SK-N-SH treated with all-trans-retinoic acid at 6 μM for 48 hours (cell line): ENCODE measurements around the gene RAP2A.

Experiments used
- ATAC-seq: fragments of 200-7000 bp; cut with Tn5 transposase; 3 replicates; pipeline ENCODE4 v1.9.1; 2020; ENCODE audit warnings: mild to moderate bottlenecking, moderate library complexity
- ARNTL ChIP-seq: fragments of 450-650 bp; formaldehyde crosslinking; IDR thresholded peaks from 2 replicates; pipeline ENCODE4 v1.5.0; 2020; ENCODE audit warnings: low read depth, mild to moderate bottlenecking, moderate library complexity, borderline replicate concordance
- BACH2 ChIP-seq: fragments of 250-450 bp; sonication (Bioruptor Pico); IDR thresholded peaks from 2 replicates; pipeline ENCODE4 v1.9.0; 2021; ENCODE audit warnings: mild to moderate bottlenecking, borderline replicate concordance
- CREB5 ChIP-seq: fragments of 250-450 bp; sonication (Bioruptor Pico); IDR thresholded peaks from 2 replicates; pipeline ENCODE4 v1.5.1; 2020; ENCODE audit warnings: low read depth, mild to moderate bottlenecking, moderate library complexity
- CSDC2 ChIP-seq: fragments of 250-450 bp; sonication (Bioruptor Pico); IDR thresholded peaks from 2 replicates; pipeline ENCODE4 v1.5.0; 2020; ENCODE audit warnings: mild to moderate bottlenecking, moderate library complexity
- CSRNP3 ChIP-seq: fragments of 250-450 bp; sonication (Bioruptor Pico); IDR thresholded peaks from 2 replicates; pipeline ENCODE4 v1.5.1; 2021; ENCODE audit warnings: mild to moderate bottlenecking, moderate library complexity
- ESRRG ChIP-seq: fragments of 250-450 bp; sonication (Bioruptor Pico); IDR thresholded peaks from 2 replicates; pipeline ENCODE4 v1.6.1; 2021; ENCODE audit warnings: mild to moderate bottlenecking
- GLIS3 ChIP-seq: fragments of 250-450 bp; sonication (Bioruptor Pico); IDR thresholded peaks from 2 replicates; pipeline ENCODE4 v1.5.0; 2020; ENCODE audit warnings: mild to moderate bottlenecking, moderate library complexity
- ISL1 ChIP-seq: fragments of 250-450 bp; sonication (Bioruptor Pico); IDR thresholded peaks from 2 replicates; pipeline ENCODE4 v2.1.2; 2022; ENCODE audit warnings: mild to moderate bottlenecking, moderate library complexity
- OSR1 ChIP-seq: fragments of 250-450 bp; sonication (Bioruptor Pico); IDR thresholded peaks from 2 replicates; pipeline ENCODE4 v1.8.0; 2022; ENCODE audit warnings: moderate library complexity, mild to moderate bottlenecking, inconsistent platforms
- PATZ1 ChIP-seq: fragments of 250-450 bp; sonication (Bioruptor Pico); IDR thresholded peaks from 2 replicates; pipeline ENCODE4 v1.8.0; 2020; ENCODE audit warnings: mild to moderate bottlenecking, moderate library complexity, borderline replicate concordance
- PPARA ChIP-seq: fragments of 250-450 bp; sonication (Bioruptor Pico); IDR thresholded peaks from 2 replicates; pipeline ENCODE4 v1.5.0; 2020; ENCODE audit warnings: mild to moderate bottlenecking, borderline replicate concordance
- RARB ChIP-seq: fragments of 250-450 bp; sonication (Bioruptor Pico); IDR thresholded peaks from 2 replicates; pipeline ENCODE4 v1.8.0; 2021; ENCODE audit warnings: mild to moderate bottlenecking, moderate library complexity
- SNAI2 ChIP-seq: fragments of 250-450 bp; sonication (Bioruptor Pico); IDR thresholded peaks from 2 replicates; pipeline ENCODE4 v1.5.0; 2020; ENCODE audit warnings: mild to moderate bottlenecking, moderate library complexity
- TCF4 ChIP-seq: fragments of 250-450 bp; sonication (Bioruptor Pico); IDR thresholded peaks from 2 replicates; pipeline ENCODE4 v1.8.0; 2021; ENCODE audit warnings: mild to moderate bottlenecking, moderate library complexity, borderline replicate concordance
- TOX ChIP-seq: fragments of 250-450 bp; sonication (Bioruptor Pico); IDR thresholded peaks from 2 replicates; pipeline ENCODE4 v1.8.0; 2021; ENCODE audit warnings: mild to moderate bottlenecking, moderate library complexity, borderline replicate concordance
- ZC3H10 ChIP-seq: fragments of 250-450 bp; sonication (Bioruptor Pico); IDR thresholded peaks from 2 replicates; pipeline ENCODE4 v1.5.1; 2021; ENCODE audit warnings: mild to moderate bottlenecking, moderate library complexity
- ZFP3 ChIP-seq: fragments of 250-450 bp; sonication (Bioruptor Pico); IDR thresholded peaks from 2 replicates; pipeline ENCODE4 v1.5.0; 2020; ENCODE audit warnings: mild to moderate bottlenecking, moderate library complexity
- ZFP30 ChIP-seq: fragments of 450-650 bp; formaldehyde crosslinking; IDR thresholded peaks from 2 replicates; pipeline ENCODE4 v1.5.0; 2022; ENCODE audit warnings: mild to moderate bottlenecking, moderate library complexity
- ZNF565 ChIP-seq: fragments of 450-650 bp; formaldehyde crosslinking; conservative IDR thresholded peaks from 2 replicates; pipeline ENCODE4 v1.5.0; 2020; ENCODE audit warnings: low read depth, mild to moderate bottlenecking, moderate library complexity
- ZNF70 ChIP-seq: fragments of 450-650 bp; formaldehyde crosslinking; IDR thresholded peaks from 2 replicates; pipeline ENCODE4 v1.5.0; 2020; ENCODE audit warnings: mild to moderate bottlenecking, moderate library complexity
- ZNF8 ChIP-seq: fragments of 450-650 bp; formaldehyde crosslinking; IDR thresholded peaks from 2 replicates; pipeline ENCODE4 v1.5.0; 2020; ENCODE audit warnings: mild to moderate bottlenecking, moderate library complexity
- TF ChIP-seq, protein P1 (sequence below): fragments of 250-450 bp; sonication (Bioruptor Pico); IDR thresholded peaks from 2 replicates; pipeline ENCODE4 v1.8.0; 2021; ENCODE audit warnings: low read depth, mild to moderate bottlenecking, moderate library complexity, borderline replicate concordance

The RAP2A gene

DNA sequence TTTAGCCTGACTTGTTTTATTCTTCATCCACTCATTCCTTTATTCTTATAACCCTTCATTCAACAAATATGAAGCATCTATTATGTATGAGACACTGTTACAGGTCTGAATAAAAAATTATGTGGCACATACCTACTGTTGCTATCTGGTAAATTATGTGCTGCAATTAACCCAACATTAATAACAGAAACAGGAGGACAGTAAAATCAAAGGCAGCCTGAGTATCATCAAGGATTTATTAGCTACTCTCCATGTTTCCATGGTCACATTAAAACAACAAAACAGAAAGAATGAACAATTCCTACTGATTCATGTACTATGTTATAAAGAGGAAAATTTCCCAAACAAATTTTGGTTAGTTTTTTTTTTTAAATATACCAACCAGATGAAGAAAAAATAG is 43.9 kb downstream of the RAP2A start:
- no peak for ATAC-seq
- no peak for TF ChIP-seq ESRRG (CRISPR knock-in tag)
- TF ChIP-seq ZNF70 (CRISPR knock-in tag) = no peak
- no peak for TF ChIP-seq CREB5
- TF ChIP-seq ZNF565 (CRISPR knock-in tag) = no peak
- no peak for TF ChIP-seq ARNTL (CRISPR knock-in tag)
- TF ChIP-seq TOX (CRISPR knock-in tag) = no peak
- no peak for TF ChIP-seq ZC3H10 (CRISPR knock-in tag)

GRCh38 chr13:97478247-97478646 is 44.3 kb downstream of the RAP2A start:
- no peak for TF ChIP-seq TOX (CRISPR knock-in tag)
- TF ChIP-seq PPARA = no peak
- TF ChIP-seq ZFP30 (CRISPR knock-in tag) = no peak
- TF ChIP-seq CREB5 = no peak
- TF ChIP-seq CSRNP3 (CRISPR knock-in tag) = no peak
- TF ChIP-seq ARNTL (CRISPR knock-in tag) = no peak
- no peak for TF ChIP-seq ZFP3 (CRISPR knock-in tag)
- no peak for TF ChIP-seq BACH2 (CRISPR knock-in tag)
- TF ChIP-seq PATZ1 (CRISPR knock-in tag) = no peak
- no peak for TF ChIP-seq SNAI2 (CRISPR knock-in tag)
- no peak for TF ChIP-seq CSDC2 (CRISPR knock-in tag)
- no peak for TF ChIP-seq ISL1 (CRISPR knock-in tag)
- TF ChIP-seq ZNF565 (CRISPR knock-in tag) = no peak
- TF ChIP-seq TCF4 (CRISPR knock-in tag) = no peak
- no peak for TF ChIP-seq OSR1
- TF ChIP-seq, protein P1, sequence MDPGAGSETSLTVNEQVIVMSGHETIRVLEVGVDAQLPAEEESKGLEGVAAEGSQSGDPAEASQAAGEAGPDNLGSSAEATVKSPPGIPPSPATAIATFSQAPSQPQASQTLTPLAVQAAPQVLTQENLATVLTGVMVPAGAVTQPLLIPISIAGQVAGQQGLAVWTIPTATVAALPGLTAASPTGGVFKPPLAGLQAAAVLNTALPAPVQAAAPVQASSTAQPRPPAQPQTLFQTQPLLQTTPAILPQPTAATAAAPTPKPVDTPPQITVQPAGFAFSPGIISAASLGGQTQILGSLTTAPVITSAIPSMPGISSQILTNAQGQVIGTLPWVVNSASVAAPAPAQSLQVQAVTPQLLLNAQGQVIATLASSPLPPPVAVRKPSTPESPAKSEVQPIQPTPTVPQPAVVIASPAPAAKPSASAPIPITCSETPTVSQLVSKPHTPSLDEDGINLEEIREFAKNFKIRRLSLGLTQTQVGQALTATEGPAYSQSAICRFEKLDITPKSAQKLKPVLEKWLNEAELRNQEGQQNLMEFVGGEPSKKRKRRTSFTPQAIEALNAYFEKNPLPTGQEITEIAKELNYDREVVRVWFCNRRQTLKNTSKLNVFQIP (CRISPR knock-in tag) = no peak
- TF ChIP-seq GLIS3 = no peak
- no peak for ATAC-seq

DNA sequence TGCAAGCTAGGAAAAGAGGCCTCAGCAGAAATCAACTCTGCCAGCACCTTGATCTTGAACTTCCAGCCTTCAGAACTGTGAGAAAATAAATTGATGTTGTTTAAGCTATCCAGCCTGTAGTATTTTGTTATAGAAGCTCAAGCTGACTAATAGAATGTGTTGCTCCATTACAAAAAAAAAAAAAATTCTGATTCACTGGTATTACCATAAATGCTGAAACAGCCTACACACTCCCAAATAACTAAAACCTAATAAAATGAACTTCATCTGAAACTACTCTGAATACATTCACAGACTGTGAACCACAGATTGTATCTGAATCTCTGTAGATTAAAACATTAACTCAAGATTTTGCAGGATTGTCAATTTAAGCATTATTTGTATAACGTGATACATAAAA is 49.5 kb downstream of the RAP2A start:
- TF ChIP-seq RARB (no peak), SNAI2 (CRISPR knock-in tag) (no peak)
- no peak for ATAC-seq

- ATAC-seq = no peak
- TF ChIP-seq RARB (no peak), PATZ1 (CRISPR knock-in tag) (no peak), ZNF565 (CRISPR knock-in tag) (no peak), SNAI2 (CRISPR knock-in tag) (no peak), PPARA (no peak), ZNF8 (CRISPR knock-in tag) (no peak), ZFP30 (CRISPR knock-in tag) (no peak), ZFP3 (CRISPR knock-in tag) (no peak), CSRNP3 (CRISPR knock-in tag) (no peak), CSDC2 (CRISPR knock-in tag) (no peak), ISL1 (CRISPR knock-in tag) (no peak), GLIS3 (no peak), ZNF70 (CRISPR knock-in tag) (no peak), ZC3H10 (CRISPR knock-in tag) (no peak), ESRRG (CRISPR knock-in tag) (no peak)
- TF ChIP-seq, protein P1 (CRISPR knock-in tag) = no peak
Measured at GRCh38 chr13:97484301-97484700, 50.3 kb downstream of the RAP2A start.
